Esophagus squamous epithelium (tissue), 5 donors: Measurements from ENCODE around the gene KLHL29. TPM values are rescaled to one million over a fixed set of nuclear protein-coding genes. Genes with fewer than 3 reads are reported as not detected.

Experiments
- DNase-seq: peaks from one replicate; lab custom pipeline; 2025; lab: John Stamatoyannopoulos, UW
- H3K27ac ChIP-seq, 4 donors: fragments of 200-600 bp; sonication (generic); one replicate each; pipeline ENCODE4 v1.5.1; 2016 to 2019; ENCODE audit warnings: mild to moderate bottlenecking in 1 of 4
- H3K27me3 ChIP-seq, 4 donors: fragments of 200-600 bp; sonication (generic); 1 replicate in 3 of 4; 2 replicates in 1 of 4; pipeline versions ENCODE4 v1.5.1 to v1.6.0; 2017 to 2021; ENCODE audit warnings: antibody characterized with exemption in 1 of 4
- H3K36me3 ChIP-seq, 3 donors: fragments of 200-600 bp; sonication (generic); one replicate each; pipeline ENCODE4 v1.5.1; 2016 to 2019
- H3K4me1 ChIP-seq, 3 donors: fragments of 200-600 bp; sonication (generic); one replicate each; pipeline ENCODE4 v1.5.1; 2017 to 2019
- H3K4me3 ChIP-seq, 4 donors: fragments of 200-600 bp; sonication (generic); 1 replicate in 3 of 4; 2 replicates in 1 of 4; pipeline ENCODE4 v1.5.1; 2016 to 2019; ENCODE audit warnings: mild to moderate bottlenecking in 2 of 4, moderate library complexity in 1 of 4
- H3K9me3 ChIP-seq, 3 donors: fragments of 200-600 bp; sonication (generic); one replicate each; pipeline ENCODE4 v1.5.1; 2016 to 2019
- POLR2A ChIP-seq, 4 donors: fragments of 450-650 bp; IDR thresholded peaks; one replicate each; pipeline ENCODE4 v1.6.1; 2017; ENCODE audit warnings: antibody characterized with exemption in 4 of 4, mild to moderate bottlenecking in 4 of 4, moderate library complexity in 3 of 4
- WGBS, 2 donors: methylation state at CpG; one replicate each; pipeline ENCODE4 v1.1.5; 2018; 5-methylcytosine and 5-hydroxymethylcytosine counted together
- intact Hi-C: fragments of 100-400 bp; cut with DNase I; formaldehyde crosslinking; loops from one replicate; pipeline ENCODE4 v1.15.0; 2022
- total RNA-seq, 4 donors: library from RNA; depleted of rRNA; stranded (reverse); fragments of >200 nt; gene quantifications; one replicate each; pipeline ENCODE4 v1.1.0, GENCODE V29; 2016
- TF ChIP-seq, protein P1 (sequence below), 6 experiments: fragments of 450-650 bp in 4 of 6; fragments of 200-600 bp in 2 of 6; sonication (generic) in 2 of 6; IDR thresholded peaks; one replicate each; pipeline ENCODE4 v1.5.1; 2016 to 2019; ENCODE audit warnings: antibody characterized with exemption in 6 of 6, mild to moderate bottlenecking in 4 of 6, moderate library complexity in 4 of 6
- donor health status: DM: yes; HTN: yes; CAD: no.

The KLHL29 gene
- total RNA-seq, 4 donors from 2014 or later, result 3.4 to 11.8 (median 5.9) TPM

DNA sequence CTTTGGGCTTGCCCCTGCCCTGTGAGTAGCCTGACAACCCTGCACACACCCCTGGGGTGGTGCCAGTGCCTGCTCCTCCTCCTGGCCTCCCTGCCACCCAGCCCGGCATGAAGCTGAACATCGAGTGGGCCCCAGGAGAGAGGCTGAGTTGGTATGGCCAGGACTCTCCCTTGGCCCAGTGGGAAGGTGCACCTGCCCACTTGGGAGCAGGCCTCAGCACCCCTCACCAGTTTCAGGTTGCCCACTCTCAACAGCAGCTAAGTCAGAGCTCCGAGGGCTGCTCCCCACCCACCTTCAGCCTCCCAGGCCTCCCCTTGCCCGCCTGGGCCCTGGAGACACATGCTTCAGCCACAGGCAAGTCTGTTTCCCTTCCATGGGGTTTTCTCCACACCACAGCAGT, 203.1 kb downstream of the KLHL29 start:
- no peaks in the 10 kb centered on the region for H3K36me3 ChIP-seq
- no peak overlapping the region for H3K4me3 ChIP-seq
- intact Hi-C loops, result no loop called here
- DNase-seq, result no peak
- peak overlapping the region in 3 of 4 donors; percentile 69 to 72 (median 69) for H3K27ac ChIP-seq
- peaks cover 5 to 59% (median 22%) of the 10 kb centered on the region in 3 donors for H3K4me1 ChIP-seq
- H3K27me3 ChIP-seq, result no peaks in the 10 kb centered on the region
- no peak for TF ChIP-seq POLR2A (IDR thresholded peaks at IDR 0.05)
- TF ChIP-seq, protein P1, sequence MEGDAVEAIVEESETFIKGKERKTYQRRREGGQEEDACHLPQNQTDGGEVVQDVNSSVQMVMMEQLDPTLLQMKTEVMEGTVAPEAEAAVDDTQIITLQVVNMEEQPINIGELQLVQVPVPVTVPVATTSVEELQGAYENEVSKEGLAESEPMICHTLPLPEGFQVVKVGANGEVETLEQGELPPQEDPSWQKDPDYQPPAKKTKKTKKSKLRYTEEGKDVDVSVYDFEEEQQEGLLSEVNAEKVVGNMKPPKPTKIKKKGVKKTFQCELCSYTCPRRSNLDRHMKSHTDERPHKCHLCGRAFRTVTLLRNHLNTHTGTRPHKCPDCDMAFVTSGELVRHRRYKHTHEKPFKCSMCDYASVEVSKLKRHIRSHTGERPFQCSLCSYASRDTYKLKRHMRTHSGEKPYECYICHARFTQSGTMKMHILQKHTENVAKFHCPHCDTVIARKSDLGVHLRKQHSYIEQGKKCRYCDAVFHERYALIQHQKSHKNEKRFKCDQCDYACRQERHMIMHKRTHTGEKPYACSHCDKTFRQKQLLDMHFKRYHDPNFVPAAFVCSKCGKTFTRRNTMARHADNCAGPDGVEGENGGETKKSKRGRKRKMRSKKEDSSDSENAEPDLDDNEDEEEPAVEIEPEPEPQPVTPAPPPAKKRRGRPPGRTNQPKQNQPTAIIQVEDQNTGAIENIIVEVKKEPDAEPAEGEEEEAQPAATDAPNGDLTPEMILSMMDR (IDR thresholded peaks at IDR 0.05), result no peak
- 80% methylated on average over 4 of the region's 4 CpGs; no CpG with 5 or more reads in 1 of the 2 donors for WGBS, 2 donors
- no peaks in the 10 kb centered on the region for H3K9me3 ChIP-seq

DNA sequence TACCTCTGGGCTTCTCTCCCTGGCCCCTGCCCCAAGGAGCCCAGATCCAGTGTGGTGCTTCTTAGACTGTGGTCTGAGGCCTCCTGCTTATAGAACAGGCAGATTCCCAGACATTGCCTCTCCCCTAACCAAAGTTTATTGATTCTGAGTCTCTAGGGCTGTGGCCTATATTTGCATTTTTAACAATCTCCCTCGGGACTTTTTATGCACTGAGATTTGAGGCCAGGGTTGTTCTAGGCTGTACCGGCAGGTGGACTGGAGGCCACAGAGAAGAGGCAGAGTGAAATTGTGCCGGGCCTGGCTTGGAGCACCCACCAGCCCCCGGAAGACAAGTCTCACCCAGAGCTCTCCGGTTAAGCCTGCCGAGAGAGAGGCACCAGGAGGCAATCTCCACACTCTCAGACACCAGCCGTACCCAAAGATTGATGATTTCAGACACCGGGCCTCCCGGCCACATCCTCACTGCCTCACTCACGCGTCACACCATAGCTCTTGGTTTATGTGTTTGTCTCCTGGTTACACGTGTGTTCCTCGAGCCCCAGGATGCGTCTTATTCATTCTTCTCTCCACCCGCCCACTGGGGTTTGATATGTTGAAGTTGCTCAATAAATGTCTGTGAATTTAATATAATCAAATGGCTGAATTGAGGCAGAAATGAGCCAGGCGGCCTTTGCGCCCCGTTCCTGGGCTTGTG, 203.7 kb downstream of the KLHL29 start:
- no peak for DNase-seq
- Histone ChIP-seq H3K4me3 (no peak overlapping the region), H3K27me3 (no peaks in the 10 kb centered on the region), H3K4me1 (peaks cover 5 to 65% (median 22%) of the 10 kb centered on the region in 3 donors), H3K9me3 (no peaks in the 10 kb centered on the region), H3K36me3 (no peaks in the 10 kb centered on the region), H3K27ac (peak overlapping the region in 3 of 4 donors; percentile 69 to 72 (median 69))
- TF ChIP-seq POLR2A (IDR thresholded peaks at IDR 0.05), result no peak
- TF ChIP-seq, protein P1 (IDR thresholded peaks at IDR 0.05), result no peak
- intact Hi-C loops, result no loop called here
- 82 to 86% methylated on average over 12 to 13 of the region's 18 CpGs for WGBS, 2 donors

GRCh38 chr2:23589220-23589647, 204.3 kb downstream of the KLHL29 start:
- H3K27me3 ChIP-seq, result no peaks in the 10 kb centered on the region
- peaks cover 8 to 71% (median 22%) of the 10 kb centered on the region in 3 donors for H3K4me1 ChIP-seq
- no peaks in the 10 kb centered on the region for H3K9me3 ChIP-seq
- intact Hi-C loops, result no loop called here
- H3K36me3 ChIP-seq, result no peaks in the 10 kb centered on the region
- TF ChIP-seq, protein P1 (IDR thresholded peaks at IDR 0.05), result no peak
- TF ChIP-seq POLR2A (IDR thresholded peaks at IDR 0.05), result no peak
- WGBS, 2 donors, result 80 to 88% methylated on average over 2 to 6 of the region's 9 CpGs
- peak overlapping the region in 3 of 4 donors; percentile 69 to 72 (median 69) for H3K27ac ChIP-seq
- no peak for DNase-seq
- no peak overlapping the region for H3K4me3 ChIP-seq

- WGBS, 2 donors, result 56% methylated on average over 1 of the region's 2 CpGs; no CpG with 5 or more reads in 1 of the 2 donors
- TF ChIP-seq, protein P1 (IDR thresholded peaks at IDR 0.05), result no peak
- no peak for TF ChIP-seq POLR2A (IDR thresholded peaks at IDR 0.05)
- Histone ChIP-seq H3K9me3 (no peaks in the 10 kb centered on the region), H3K27ac (peak overlapping the region in 3 of 4 donors; percentile 69 to 72 (median 69)), H3K4me1 (peaks cover 9 to 72% (median 20%) of the 10 kb centered on the region in 3 donors), H3K4me3 (no peak overlapping the region), H3K27me3 (no peaks in the 10 kb centered on the region), H3K36me3 (no peaks in the 10 kb centered on the region)
- intact Hi-C loops, result no loop called here
- no peak for DNase-seq
Observed at GRCh38 chr2:23589739-23590138, 204.8 kb downstream of the KLHL29 start.

DNA sequence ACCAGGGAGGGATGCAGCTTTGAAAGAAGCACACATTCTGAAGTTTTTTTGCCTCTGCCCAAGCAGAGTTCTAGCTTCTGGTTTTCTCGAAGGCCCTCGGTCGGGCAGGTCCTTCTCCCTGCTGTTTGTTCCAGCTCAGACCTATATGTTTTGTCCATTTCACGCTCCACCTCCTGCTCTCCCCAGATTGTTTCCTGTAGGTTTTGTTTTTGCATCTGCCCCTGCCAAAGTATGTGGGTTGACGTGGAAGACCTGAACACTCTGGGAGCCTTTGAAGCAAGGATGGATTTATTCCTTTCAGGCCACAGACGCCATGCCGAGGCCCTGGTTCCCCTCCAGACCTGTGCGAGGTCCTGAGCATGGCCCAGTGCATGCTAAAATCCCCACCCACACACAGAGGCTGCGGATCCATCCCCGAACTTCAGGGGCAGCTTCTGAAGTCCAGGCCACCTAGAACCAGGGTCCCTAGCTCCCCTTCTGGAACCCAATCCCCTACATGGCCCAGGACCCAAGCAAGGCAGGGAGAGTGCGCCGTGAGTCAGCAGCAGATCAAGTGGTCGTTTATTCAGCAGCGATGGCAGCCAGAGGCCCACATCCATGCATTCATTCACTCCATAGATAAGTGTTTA, 205.4 kb downstream of the KLHL29 start:
- Histone ChIP-seq H3K27ac (peak overlapping the region in 3 of 4 donors; percentile 69 to 72 (median 69)), H3K36me3 (no peaks in the 10 kb centered on the region), H3K4me3 (no peak overlapping the region), H3K9me3 (no peaks in the 10 kb centered on the region), H3K4me1 (peaks cover 9 to 72% (median 21%) of the 10 kb centered on the region in 3 donors), H3K27me3 (no peaks in the 10 kb centered on the region)
- DNase-seq, result no peak
- intact Hi-C loops, result no loop called here
- whole genome bisulfite sequencing, 2 donors, result 80% methylated on average over 8 to 10 of the region's 14 CpGs
- TF ChIP-seq, protein P1 (IDR thresholded peaks at IDR 0.05), result no peak
- no peak for TF ChIP-seq POLR2A (IDR thresholded peaks at IDR 0.05)
